HepG2 (cell line): ENCODE measurements around the gene STKLD1. TPM values are rescaled to one million over a fixed set of nuclear protein-coding genes. Genes with fewer than 3 reads are reported as not detected.

ENCODE experiments used
- DPF2 ChIP-seq: sonication (generic); formaldehyde crosslinking; IDR thresholded peaks from 2 replicates; pipeline ENCODE4 v1.4.0; 2020; ENCODE audit warnings: mild to moderate bottlenecking, low read depth, missing genetic modification reagents, borderline replicate concordance
- HOXA3 ChIP-seq: sonication (generic); formaldehyde crosslinking; IDR thresholded peaks from 2 replicates; pipeline ENCODE4 v1.5.0; 2020; ENCODE audit warnings: missing genetic modification reagents
- IRF2 ChIP-seq: IDR thresholded peaks from 2 replicates; pipeline ENCODE4 v1.6.1; 2018; ENCODE audit warnings: missing genetic modification reagents, missing compliant biosample characterization
- KLF13 ChIP-seq: sonication (generic); formaldehyde crosslinking; IDR thresholded peaks from 2 replicates; pipeline ENCODE4 v1.4.0; 2020; ENCODE audit warnings: mild to moderate bottlenecking, missing genetic modification reagents
- MXI1 ChIP-seq: IDR thresholded peaks from 3 replicates; pipeline ENCODE4 v1.6.1; 2012; ENCODE audit warnings: low read depth, low read length, inconsistent platforms, borderline replicate concordance
- NR2F2 ChIP-seq: IDR thresholded peaks from 2 replicates; pipeline ENCODE4 v1.6.1; 2012; ENCODE audit warnings: low read depth, inconsistent platforms, borderline replicate concordance
- NRL ChIP-seq: sonication (generic); formaldehyde crosslinking; IDR thresholded peaks from 2 replicates; pipeline ENCODE4 v1.5.0; 2020; ENCODE audit warnings: missing genetic modification reagents, mild to moderate bottlenecking, moderate library complexity, borderline replicate concordance
- RORA ChIP-seq: sonication (generic); formaldehyde crosslinking; IDR thresholded peaks from 2 replicates; pipeline ENCODE4 v1.5.0; 2020; ENCODE audit warnings: mild to moderate bottlenecking, missing genetic modification reagents, moderate library complexity
- SRF ChIP-seq: IDR thresholded peaks from 2 replicates; pipeline ENCODE4 v1.6.1; 2011; ENCODE audit warnings: mild to moderate bottlenecking, low read depth, low read length, moderate library complexity
- ZEB1 ChIP-seq: IDR thresholded peaks from 2 replicates; pipeline ENCODE4 v1.6.1; 2012; ENCODE audit warnings: mild to moderate bottlenecking, low read depth, inconsistent platforms; ENCODE audit not compliant: insufficient replicate concordance
- ZKSCAN1 ChIP-seq: fragments of 150-350 bp; IDR thresholded peaks from 2 replicates; pipeline ENCODE4 v1.6.1; 2014; ENCODE audit warnings: low read length
- ZNF253 ChIP-seq: sonication (generic); formaldehyde crosslinking; IDR thresholded peaks from 2 replicates; pipeline ENCODE4 v1.8.0; 2022; ENCODE audit warnings: mild to moderate bottlenecking, missing genetic modification reagents, borderline replicate concordance
- ZNF510 ChIP-seq: sonication (generic); formaldehyde crosslinking; IDR thresholded peaks from 2 replicates; pipeline ENCODE4 v1.4.0; 2020; ENCODE audit warnings: low read depth, mild to moderate bottlenecking, missing genetic modification reagents
- ZNF513 ChIP-seq: sonication (generic); formaldehyde crosslinking; conservative IDR thresholded peaks from 2 replicates; pipeline ENCODE4 v1.5.0; 2020; ENCODE audit warnings: missing genetic modification reagents
- ZNF550 ChIP-seq: sonication (generic); formaldehyde crosslinking; IDR thresholded peaks from 2 replicates; pipeline ENCODE4 v1.4.0; 2020; ENCODE audit warnings: mild to moderate bottlenecking, missing genetic modification reagents, borderline replicate concordance
- ZSCAN9 ChIP-seq: IDR thresholded peaks from 2 replicates; pipeline ENCODE4 v1.6.1; 2016; ENCODE audit warnings: borderline replicate concordance
- polyA plus RNA-seq, 8 experiments: library from polyadenylated mRNA; depleted of rRNA in 3 of 8; stranded (reverse) in 7 of 8; unstranded in 1 of 8; fragments of >200 nt; fragmentation: Illumina TruSeq in 4 of 8; extraction: Trizol in 4 of 8; gene quantifications; 2 replicates each; pipeline versions ENCODE4 v1.2.1 to v1.2.3, GENCODE V29; 2011 to 2016; ENCODE audit warnings: low read depth in 4 of 8, missing spikeins in 1 of 8, mixed read lengths in 1 of 8; ENCODE audit not compliant: insufficient read depth in 1 of 8
- total RNA-seq, 5 experiments: library from RNA; depleted of rRNA; stranded (reverse); fragments of >200 nt; fragmentation: Illumina TruSeq; extraction: Trizol; gene quantifications; 2 replicates each; pipeline ENCODE4 v1.2.3, GENCODE V29; 2016; ENCODE audit warnings: low read depth in 1 of 5
- TF ChIP-seq, protein P1 (sequence below): sonication (generic); formaldehyde crosslinking; IDR thresholded peaks from 2 replicates; pipeline ENCODE4 v1.4.0; 2020; ENCODE audit warnings: missing genetic modification reagents
- TF ChIP-seq, protein P2 (sequence below): IDR thresholded peaks from 2 replicates; pipeline ENCODE4 v1.6.1; 2012; ENCODE audit warnings: low read depth, low read length, improper control_type of control experiment

The STKLD1 gene
- total and polyA plus RNA-seq, 2 of the 13 experiments (the other 11 are each of a cell fraction or from before 2014, with no cell fraction given), result 1.5 to 2.2 TPM

GRCh38 chr9:133347985-133348717 is 28.0 kb upstream of the STKLD1 start, which contains the start of the genes MED22 and RPL7A (continued):
- TF ChIP-seq, protein P1, sequence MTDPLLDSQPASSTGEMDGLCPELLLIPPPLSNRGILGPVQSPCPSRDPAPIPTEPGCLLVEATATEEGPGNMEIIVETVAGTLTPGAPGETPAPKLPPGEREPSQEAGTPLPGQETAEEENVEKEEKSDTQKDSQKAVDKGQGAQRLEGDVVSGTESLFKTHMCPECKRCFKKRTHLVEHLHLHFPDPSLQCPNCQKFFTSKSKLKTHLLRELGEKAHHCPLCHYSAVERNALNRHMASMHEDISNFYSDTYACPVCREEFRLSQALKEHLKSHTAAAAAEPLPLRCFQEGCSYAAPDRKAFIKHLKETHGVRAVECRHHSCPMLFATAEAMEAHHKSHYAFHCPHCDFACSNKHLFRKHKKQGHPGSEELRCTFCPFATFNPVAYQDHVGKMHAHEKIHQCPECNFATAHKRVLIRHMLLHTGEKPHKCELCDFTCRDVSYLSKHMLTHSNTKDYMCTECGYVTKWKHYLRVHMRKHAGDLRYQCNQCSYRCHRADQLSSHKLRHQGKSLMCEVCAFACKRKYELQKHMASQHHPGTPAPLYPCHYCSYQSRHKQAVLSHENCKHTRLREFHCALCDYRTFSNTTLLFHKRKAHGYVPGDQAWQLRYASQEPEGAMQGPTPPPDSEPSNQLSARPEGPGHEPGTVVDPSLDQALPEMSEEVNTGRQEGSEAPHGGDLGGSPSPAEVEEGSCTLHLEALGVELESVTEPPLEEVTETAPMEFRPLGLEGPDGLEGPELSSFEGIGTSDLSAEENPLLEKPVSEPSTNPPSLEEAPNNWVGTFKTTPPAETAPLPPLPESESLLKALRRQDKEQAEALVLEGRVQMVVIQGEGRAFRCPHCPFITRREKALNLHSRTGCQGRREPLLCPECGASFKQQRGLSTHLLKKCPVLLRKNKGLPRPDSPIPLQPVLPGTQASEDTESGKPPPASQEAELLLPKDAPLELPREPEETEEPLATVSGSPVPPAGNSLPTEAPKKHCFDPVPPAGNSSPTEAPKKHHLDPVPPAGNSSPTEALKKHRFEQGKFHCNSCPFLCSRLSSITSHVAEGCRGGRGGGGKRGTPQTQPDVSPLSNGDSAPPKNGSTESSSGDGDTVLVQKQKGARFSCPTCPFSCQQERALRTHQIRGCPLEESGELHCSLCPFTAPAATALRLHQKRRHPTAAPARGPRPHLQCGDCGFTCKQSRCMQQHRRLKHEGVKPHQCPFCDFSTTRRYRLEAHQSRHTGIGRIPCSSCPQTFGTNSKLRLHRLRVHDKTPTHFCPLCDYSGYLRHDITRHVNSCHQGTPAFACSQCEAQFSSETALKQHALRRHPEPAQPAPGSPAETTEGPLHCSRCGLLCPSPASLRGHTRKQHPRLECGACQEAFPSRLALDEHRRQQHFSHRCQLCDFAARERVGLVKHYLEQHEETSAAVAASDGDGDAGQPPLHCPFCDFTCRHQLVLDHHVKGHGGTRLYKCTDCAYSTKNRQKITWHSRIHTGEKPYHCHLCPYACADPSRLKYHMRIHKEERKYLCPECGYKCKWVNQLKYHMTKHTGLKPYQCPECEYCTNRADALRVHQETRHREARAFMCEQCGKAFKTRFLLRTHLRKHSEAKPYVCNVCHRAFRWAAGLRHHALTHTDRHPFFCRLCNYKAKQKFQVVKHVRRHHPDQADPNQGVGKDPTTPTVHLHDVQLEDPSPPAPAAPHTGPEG (CRISPR knock-in tag), result 0 out of 2 replicates have a peak, but pooled peaks have one; percentile 39
- no peak for TF ChIP-seq ZKSCAN1
- peak; percentile 85 for TF ChIP-seq ZSCAN9 (CRISPR knock-in tag)
- TF ChIP-seq NRL (CRISPR knock-in tag), result peak; percentile 81
- TF ChIP-seq SRF, result no peak
- TF ChIP-seq, protein P2, sequence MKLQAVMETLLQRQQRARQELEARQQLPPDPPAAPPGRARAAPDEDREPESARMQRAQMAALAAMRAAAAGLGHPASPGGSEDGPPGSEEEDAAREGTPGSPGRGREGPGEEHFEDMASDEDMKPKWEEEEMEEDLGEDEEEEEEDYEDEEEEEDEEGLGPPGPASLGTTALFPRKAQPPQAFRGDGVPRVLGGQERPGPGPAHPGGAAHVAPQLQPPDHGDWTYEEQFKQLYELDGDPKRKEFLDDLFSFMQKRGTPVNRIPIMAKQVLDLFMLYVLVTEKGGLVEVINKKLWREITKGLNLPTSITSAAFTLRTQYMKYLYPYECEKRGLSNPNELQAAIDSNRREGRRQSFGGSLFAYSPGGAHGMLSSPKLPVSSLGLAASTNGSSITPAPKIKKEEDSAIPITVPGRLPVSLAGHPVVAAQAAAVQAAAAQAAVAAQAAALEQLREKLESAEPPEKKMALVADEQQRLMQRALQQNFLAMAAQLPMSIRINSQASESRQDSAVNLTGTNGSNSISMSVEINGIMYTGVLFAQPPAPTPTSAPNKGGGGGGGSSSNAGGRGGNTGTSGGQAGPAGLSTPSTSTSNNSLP, result peak; percentile 50; the same call in 1 of the 2 replicates
- TF ChIP-seq DPF2, result no peak
- no peak for TF ChIP-seq RORA (CRISPR knock-in tag)
- TF ChIP-seq ZNF253 (CRISPR knock-in tag), result peak; percentile 35; the same call in 1 of the 2 replicates
- peak; percentile 87 for TF ChIP-seq IRF2 (CRISPR knock-in tag)
- no peak for TF ChIP-seq ZNF550 (CRISPR knock-in tag)
- TF ChIP-seq KLF13 (CRISPR knock-in tag), result peak; percentile 69; the same call in 1 of the 2 replicates
- TF ChIP-seq HOXA3 (CRISPR knock-in tag), result peak; percentile 67; the same call in 1 of the 2 replicates
- TF ChIP-seq ZEB1, result peak; percentile 35
- TF ChIP-seq ZNF513 (CRISPR knock-in tag), result no peak
- 0 out of 2 replicates have a peak, but pooled peaks have one; percentile 37 for TF ChIP-seq ZNF510
- peak; percentile 67; the same call in 1 of the 3 replicates for TF ChIP-seq MXI1
- TF ChIP-seq NR2F2, result no peak
